CD4-positive, CD25-positive, alpha-beta regulatory T cell (primary cell): ENCODE measurements around the gene BTN1A1. TPM values are rescaled to one million over a fixed set of nuclear protein-coding genes. Genes with fewer than 3 reads are reported as not detected.
"Not testable (repeated sequence)": the region's sequence is repeated elsewhere in the genome, so short reads cannot be mapped to it uniquely, and the experiment has no call there.

Experiments used
- ATAC-seq, 2 donors: fragments of 150-1000 bp; cut with Tn5 transposase; one replicate each; pipeline ENCODE4 v1.10.0; 2021; ENCODE audit warnings: low read depth in 2 of 2, moderate number of reproducible peaks in 2 of 2, moderate library complexity in 1 of 2
- DNase-seq, 3 donors: peaks; one replicate each; pipeline versions ENCODE4 v3.0.0 to v3.0.0-alpha.2; 2012 to 2022; ENCODE audit warnings: mixed read lengths in 1 of 3
- H3K27ac ChIP-seq: one replicate; pipeline ENCODE4 v1.7.0; 2013; ENCODE audit warnings: mild to moderate bottlenecking, low read length; ENCODE audit not compliant: insufficient read depth, poor library complexity, severe bottlenecking
- H3K27me3 ChIP-seq: one replicate; pipeline ENCODE4 v1.7.0; 2013; ENCODE audit warnings: low read length; ENCODE audit not compliant: control insufficient read depth, insufficient read depth
- H3K36me3 ChIP-seq: one replicate; pipeline ENCODE4 v1.7.0; 2013; ENCODE audit warnings: mild to moderate bottlenecking, low read length, moderate library complexity; ENCODE audit not compliant: control insufficient read depth, insufficient read depth
- H3K4me1 ChIP-seq: 2 replicates; pipeline ENCODE4 v1.7.0; 2013; ENCODE audit warnings: mild to moderate bottlenecking, low read length; ENCODE audit not compliant: insufficient read depth, control insufficient read depth, poor library complexity, severe bottlenecking
- H3K4me3 ChIP-seq: one replicate; pipeline ENCODE4 v1.7.0; 2013; ENCODE audit warnings: low read depth, mild to moderate bottlenecking, low read length, moderate library complexity
- H3K9me3 ChIP-seq, 2 experiments: 1 replicate in 1 of 2; 2 replicates in 1 of 2; pipeline ENCODE4 v1.7.0; 2013; ENCODE audit warnings: low read length in 2 of 2, mild to moderate bottlenecking in 1 of 2, moderate library complexity in 1 of 2; ENCODE audit not compliant: control insufficient read depth in 2 of 2
- H3K27ac Mint-ChIP-seq, 3 donors: one replicate each; pipeline ENCODE4 v1.8.0; 2020 to 2022; ENCODE audit warnings: mild to moderate bottlenecking in 3 of 3, mixed read lengths in 3 of 3, moderate library complexity in 2 of 3
- H3K27me3 Mint-ChIP-seq: one replicate; pipeline ENCODE4 v1.8.0; 2022; ENCODE audit warnings: mild to moderate bottlenecking, mixed read lengths
- H3K36me3 Mint-ChIP-seq: one replicate; pipeline ENCODE4 v1.8.0; 2020; ENCODE audit warnings: mixed read lengths
- H3K4me1 Mint-ChIP-seq, 4 donors: one replicate each; pipeline ENCODE4 v1.8.0; 2020 to 2022; ENCODE audit warnings: mixed read lengths in 4 of 4, mild to moderate bottlenecking in 1 of 4
- H3K4me3 Mint-ChIP-seq, 4 donors: one replicate each; pipeline ENCODE4 v1.8.0; 2020 to 2022; ENCODE audit warnings: mild to moderate bottlenecking in 4 of 4, mixed read lengths in 4 of 4, moderate library complexity in 3 of 4
- H3K9me3 Mint-ChIP-seq, 7 donors: one replicate each; pipeline ENCODE4 v1.8.0; 2020 to 2022; ENCODE audit warnings: mixed read lengths in 7 of 7, mild to moderate bottlenecking in 3 of 7, moderate library complexity in 2 of 7
- polyA plus RNA-seq, 4 donors: library from polyadenylated mRNA; unstranded; fragments of 300-500 nt; fragmentation: Illumina TruSeq; gene quantifications; one replicate each; pipeline ENCODE4 v1.2.3, GENCODE V29; 2021
- total RNA-seq: library from RNA; stranded (reverse); gene quantifications from one replicate; pipeline ENCODE4 v1.2.3, GENCODE V29; 2022

The BTN1A1 gene
- total and polyA plus RNA-seq, 5 donors from 2014 or later, result 0.33 TPM; not detected in 4

DNA sequence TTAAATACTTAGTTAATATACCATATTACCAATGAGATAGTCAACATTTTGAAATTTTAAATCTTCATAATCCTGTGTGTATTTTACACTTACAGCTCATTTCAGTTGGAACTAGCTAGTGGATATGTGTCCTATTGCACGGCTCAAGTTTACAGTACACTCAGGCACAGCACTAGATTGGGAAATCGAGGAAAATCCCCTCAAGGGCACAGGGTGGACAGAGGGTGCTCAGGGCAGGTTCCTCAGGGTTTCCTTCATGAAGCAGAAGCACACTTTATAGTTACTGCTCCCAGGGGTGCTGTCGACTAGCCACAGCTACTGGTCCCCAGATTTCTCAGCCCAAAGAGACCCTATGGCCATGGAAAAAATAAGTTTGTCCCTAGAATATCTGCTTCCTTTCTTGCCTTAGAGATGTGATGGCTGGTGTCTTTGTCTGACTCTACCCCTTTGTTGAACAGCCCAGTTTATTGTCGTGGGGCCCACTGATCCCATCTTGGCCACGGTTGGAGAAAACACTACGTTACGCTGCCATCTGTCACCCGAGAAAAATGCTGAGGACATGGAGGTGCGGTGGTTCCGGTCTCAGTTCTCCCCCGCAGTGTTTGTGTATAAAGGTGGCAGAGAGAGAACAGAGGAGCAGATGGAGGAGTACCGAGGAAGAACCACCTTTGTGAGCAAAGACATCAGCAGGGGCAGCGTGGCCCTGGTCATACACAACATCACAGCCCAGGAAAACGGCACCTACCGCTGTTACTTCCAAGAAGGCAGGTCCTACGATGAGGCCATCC is 40.9 kb upstream of the BTN1A1 start:
- H3K36me3 Mint-ChIP-seq, result peaks cover 49% of the 10 kb centered on the region
- no peaks in the 10 kb centered on the region for H3K27me3 ChIP-seq
- H3K36me3 ChIP-seq, result peaks cover 47% of the 10 kb centered on the region
- no peak for ATAC-seq
- H3K4me1 ChIP-seq, result peaks cover 44% of the 10 kb centered on the region
- DNase-seq, result no peak
- peak overlapping the region; percentile 88 for H3K27ac ChIP-seq
- no peaks in the 10 kb centered on the region for H3K9me3 Mint-ChIP-seq
- H3K27ac Mint-ChIP-seq, result peak overlapping the region in 2 of 3 donors; percentile 87 to 97
- H3K9me3 ChIP-seq, result no peaks in the 10 kb centered on the region
- peak overlapping the region; percentile 84 to 99 (median 92) for H3K4me3 Mint-ChIP-seq
- peak overlapping the region; percentile 99 for H3K4me3 ChIP-seq
- peaks cover 21 to 78% (median 55%) of the 10 kb centered on the region in 4 donors for H3K4me1 Mint-ChIP-seq
- H3K27me3 Mint-ChIP-seq, result no peaks in the 10 kb centered on the region

DNA sequence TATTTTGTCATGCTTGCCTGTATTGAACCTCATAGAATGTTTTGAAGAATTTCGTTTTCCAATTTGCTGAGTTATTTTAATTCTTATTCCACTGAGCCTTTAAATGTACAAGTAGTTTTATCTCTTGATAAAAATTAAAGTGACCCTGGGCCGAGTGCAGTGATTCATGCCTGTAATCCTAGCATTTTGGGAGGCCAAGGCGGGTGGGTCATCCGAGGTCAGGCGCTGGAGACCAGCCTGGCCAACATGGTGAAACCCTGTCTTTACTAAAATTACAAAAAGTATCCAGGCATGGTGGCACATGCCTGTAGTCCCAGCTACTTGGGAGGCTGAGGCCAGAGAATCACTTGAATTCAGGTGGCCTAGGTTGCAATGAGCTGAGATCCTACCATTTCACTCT is 38.8 kb upstream of the BTN1A1 start:
- DNase-seq, H3K9me3 ChIP-seq, H3K27me3 ChIP-seq, ATAC-seq, H3K27me3 Mint-ChIP-seq, H3K9me3 Mint-ChIP-seq: not testable (repeated sequence)
- Histone ChIP-seq H3K36me3 (peaks cover 68% of the 10 kb centered on the region), H3K27ac (peak overlapping the region; percentile 20), H3K4me1 (peaks cover 44% of the 10 kb centered on the region), H3K4me3 (peak overlapping the region; percentile 99)
- Mint-ChIP-seq H3K36me3 (peaks cover 58% of the 10 kb centered on the region), H3K4me3 (peak overlapping the region; percentile 84 to 99 (median 92)), H3K4me1 (peaks cover 26 to 80% (median 59%) of the 10 kb centered on the region in 4 donors), H3K27ac (peak overlapping the region in 2 of 3 donors; percentile 48 to 59)

DNA sequence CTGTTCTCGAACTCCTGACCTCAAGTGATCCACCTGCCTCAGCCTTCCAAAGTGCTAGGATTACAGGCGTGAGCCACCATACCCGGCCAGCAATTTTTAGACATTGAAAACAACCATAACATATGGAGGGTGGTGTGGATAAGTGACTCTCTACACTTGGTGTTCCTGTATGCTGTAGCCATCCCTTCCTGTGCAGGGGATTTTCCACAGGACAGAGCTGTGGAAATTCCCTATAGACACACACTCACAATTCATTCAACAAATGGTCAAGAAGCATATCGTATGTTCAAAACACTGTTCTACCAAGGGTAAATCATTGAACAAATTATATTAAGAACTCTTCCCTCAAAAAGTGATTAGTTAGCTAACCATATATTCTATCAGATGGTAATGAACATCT is 36.1 kb upstream of the BTN1A1 start:
- H3K27me3 Mint-ChIP-seq, result no peaks in the 10 kb centered on the region
- H3K27ac ChIP-seq, result no peak overlapping the region
- H3K4me1 ChIP-seq, result peaks cover 33% of the 10 kb centered on the region
- peaks cover 81% of the 10 kb centered on the region for H3K36me3 Mint-ChIP-seq
- H3K27me3 ChIP-seq, result no peaks in the 10 kb centered on the region
- ATAC-seq (no peak), DNase-seq (no peak)
- H3K9me3 ChIP-seq, result no peaks in the 10 kb centered on the region
- peak overlapping the region in 1 of 4 donors; percentile 15 for H3K4me3 Mint-ChIP-seq
- no peak overlapping the region for H3K4me3 ChIP-seq
- H3K27ac Mint-ChIP-seq, result peak overlapping the region; percentile 31 to 80 (median 57)
- H3K9me3 Mint-ChIP-seq, result peaks cover 0 to 1% (median 0%) of the 10 kb centered on the region in 7 donors
- peaks cover 19 to 62% (median 54%) of the 10 kb centered on the region in 4 donors for H3K4me1 Mint-ChIP-seq
- H3K36me3 ChIP-seq, result peaks cover 91% of the 10 kb centered on the region

DNA sequence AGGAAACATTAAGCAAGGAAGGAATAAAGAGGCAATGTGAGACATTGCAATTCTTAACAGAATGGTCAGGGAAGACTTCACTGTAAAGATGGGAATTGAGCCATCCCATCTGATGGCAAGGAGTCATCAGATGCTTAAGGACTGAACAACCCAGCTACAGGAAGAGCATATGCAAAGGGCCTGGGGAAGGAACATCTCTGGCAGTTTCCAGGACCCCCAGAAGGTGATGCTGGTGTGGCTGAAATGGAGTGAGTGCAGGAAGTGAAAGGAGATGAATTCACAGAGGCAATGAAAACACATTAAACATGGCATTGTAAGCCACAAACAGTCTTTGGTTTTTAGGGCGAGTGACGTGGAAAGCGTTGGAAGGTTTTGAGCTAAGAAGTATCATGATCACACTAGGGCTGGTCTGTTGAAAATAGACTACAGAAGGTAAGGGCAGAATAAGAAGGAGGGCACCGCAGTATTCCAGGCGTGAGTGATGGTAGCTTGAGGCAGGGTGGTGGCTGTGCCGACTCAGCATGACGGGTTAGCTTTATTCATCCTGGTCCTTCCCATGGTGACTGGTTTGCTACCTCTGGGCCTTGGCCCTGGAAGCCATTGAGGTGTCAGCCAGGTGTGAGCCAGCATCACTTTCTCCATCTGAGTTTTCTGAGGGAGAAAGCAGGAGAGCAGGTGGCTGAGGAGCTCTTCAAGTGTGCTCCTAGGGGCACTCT is 35.5 kb upstream of the BTN1A1 start:
- no peak for ATAC-seq
- peaks cover 79% of the 10 kb centered on the region for H3K36me3 Mint-ChIP-seq
- H3K27ac ChIP-seq, result no peak overlapping the region
- peak overlapping the region in 1 of 4 donors; percentile 15 for H3K4me3 Mint-ChIP-seq
- no peak for DNase-seq
- H3K4me1 ChIP-seq, result peaks cover 27% of the 10 kb centered on the region
- H3K27me3 Mint-ChIP-seq, result no peaks in the 10 kb centered on the region
- H3K4me1 Mint-ChIP-seq, result peaks cover 19 to 57% (median 50%) of the 10 kb centered on the region in 4 donors
- H3K36me3 ChIP-seq, result peaks cover 89% of the 10 kb centered on the region
- H3K27ac Mint-ChIP-seq, result peak overlapping the region in 2 of 3 donors; percentile 80 to 89
- no peaks in the 10 kb centered on the region for H3K9me3 ChIP-seq
- no peak overlapping the region for H3K4me3 ChIP-seq
- H3K27me3 ChIP-seq, result no peaks in the 10 kb centered on the region
- peaks cover 0 to 1% (median 0%) of the 10 kb centered on the region in 7 donors for H3K9me3 Mint-ChIP-seq

DNA sequence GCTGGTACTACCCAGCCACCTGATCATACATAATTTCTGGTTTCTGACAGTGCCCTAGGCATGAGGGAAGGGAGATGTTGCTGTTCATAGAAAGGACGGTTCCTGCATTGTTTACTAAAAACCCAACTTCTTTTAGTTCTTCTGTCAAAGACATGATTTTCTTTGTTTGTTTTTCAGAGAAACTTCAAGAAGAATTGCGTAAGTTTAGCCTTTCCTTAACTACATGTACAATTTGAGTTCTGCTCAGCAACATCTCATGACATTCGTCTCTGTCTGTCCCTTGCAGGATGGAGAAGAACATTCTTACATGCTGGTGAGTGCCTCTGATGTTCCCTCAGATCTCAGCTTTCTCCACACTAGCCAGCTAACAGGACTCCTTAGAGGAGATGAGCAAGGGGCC is 34.3 kb upstream of the BTN1A1 start:
- peaks cover 69% of the 10 kb centered on the region for H3K36me3 Mint-ChIP-seq
- Histone ChIP-seq H3K4me1 (peaks cover 15% of the 10 kb centered on the region), H3K27me3 (no peaks in the 10 kb centered on the region), H3K27ac (no peak overlapping the region), H3K9me3 (no peaks in the 10 kb centered on the region), H3K36me3 (peaks cover 78% of the 10 kb centered on the region), H3K4me3 (no peak overlapping the region)
- ATAC-seq, result no peak
- no peak for DNase-seq
- no peaks in the 10 kb centered on the region for H3K27me3 Mint-ChIP-seq
- no peak overlapping the region for H3K4me3 Mint-ChIP-seq
- peaks cover 0 to 1% (median 0%) of the 10 kb centered on the region in 7 donors for H3K9me3 Mint-ChIP-seq
- peak overlapping the region in 2 of 3 donors; percentile 65 to 80 for H3K27ac Mint-ChIP-seq
- H3K4me1 Mint-ChIP-seq, result peaks cover 14 to 45% (median 41%) of the 10 kb centered on the region in 4 donors

DNA sequence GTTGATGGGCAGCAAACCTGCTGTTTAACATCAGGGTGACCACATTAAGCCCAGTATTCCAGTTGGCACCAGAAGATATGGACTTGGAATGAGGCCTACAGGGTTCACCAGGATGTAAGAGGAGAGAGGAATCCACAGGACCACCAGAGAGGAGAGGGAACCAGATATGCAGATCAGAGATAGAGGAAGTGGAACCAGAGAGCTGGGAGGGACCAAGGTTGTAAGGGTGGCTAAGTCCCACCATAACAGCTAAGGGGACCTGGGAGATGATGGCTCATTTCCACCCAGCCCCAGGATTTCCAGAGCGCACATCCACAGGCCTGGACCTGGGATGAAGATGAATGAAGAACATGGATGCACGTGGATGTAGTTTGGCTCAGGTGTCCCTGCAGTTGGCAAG is 31.3 kb upstream of the BTN1A1 start:
- Mint-ChIP-seq H3K9me3 (peaks cover 0 to 13% (median 0%) of the 10 kb centered on the region in 7 donors), H3K4me3 (no peak overlapping the region), H3K27me3 (no peaks in the 10 kb centered on the region), H3K4me1 (peaks cover 13 to 40% (median 38%) of the 10 kb centered on the region in 4 donors), H3K36me3 (peaks cover 56% of the 10 kb centered on the region), H3K27ac (peak overlapping the region in 1 of 3 donors; percentile 36)
- Histone ChIP-seq H3K27me3 (no peaks in the 10 kb centered on the region), H3K4me1 (peaks cover 12% of the 10 kb centered on the region), H3K36me3 (peaks cover 52% of the 10 kb centered on the region), H3K4me3 (no peak overlapping the region), H3K9me3 (no peaks in the 10 kb centered on the region), H3K27ac (no peak overlapping the region)
- ATAC-seq, result no peak
- DNase-seq, result no peak

DNA sequence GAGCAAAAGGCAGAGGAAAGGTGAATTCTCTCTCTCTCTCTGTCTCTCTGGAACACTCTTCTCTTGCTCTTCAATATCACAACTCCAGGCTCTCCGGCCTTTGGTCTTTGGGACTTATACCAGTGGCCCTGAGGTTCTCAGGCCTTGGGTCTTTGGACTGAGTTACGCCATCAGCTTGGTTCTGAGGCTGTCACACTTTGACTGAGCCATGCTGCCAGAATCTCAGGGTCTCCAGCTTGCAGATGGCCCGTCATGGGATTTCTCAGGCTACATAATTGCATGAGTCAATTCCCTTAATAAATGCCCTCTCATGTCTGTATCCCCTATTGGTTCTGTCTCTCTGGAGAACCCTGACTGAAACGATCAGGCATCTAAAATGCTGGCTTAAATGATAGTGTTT is 29.5 kb upstream of the BTN1A1 start:
- H3K9me3 Mint-ChIP-seq, result peaks cover 0 to 13% (median 0%) of the 10 kb centered on the region in 7 donors
- no peaks in the 10 kb centered on the region for H3K9me3 ChIP-seq
- peaks cover 13 to 44% (median 39%) of the 10 kb centered on the region in 4 donors for H3K4me1 Mint-ChIP-seq
- H3K4me3 Mint-ChIP-seq, result no peak overlapping the region
- ATAC-seq (no peak), DNase-seq (no peak)
- no peak overlapping the region for H3K4me3 ChIP-seq
- H3K27ac Mint-ChIP-seq, result peak overlapping the region in 1 of 3 donors; percentile 86
- peaks cover 27% of the 10 kb centered on the region for H3K4me1 ChIP-seq
- peak overlapping the region; percentile 27 for H3K27ac ChIP-seq
- no peaks in the 10 kb centered on the region for H3K27me3 ChIP-seq
- peaks cover 42% of the 10 kb centered on the region for H3K36me3 Mint-ChIP-seq
- peaks cover 34% of the 10 kb centered on the region for H3K36me3 ChIP-seq
- H3K27me3 Mint-ChIP-seq, result peaks cover 4% of the 10 kb centered on the region
